HEK293 (cell line): ENCODE measurements around the gene CFAP70.

Experiments
- EGR2 ChIP-seq: fragments of 450-650 bp; formaldehyde crosslinking; IDR thresholded peaks from 2 replicates; pipeline ENCODE4 v1.5.1; 2016; ENCODE audit warnings: low read depth, missing biosample characterization, missing genetic modification characterization
- GLIS2 ChIP-seq: fragments of 450-650 bp; formaldehyde crosslinking; IDR thresholded peaks from 2 replicates; pipeline ENCODE4 v1.5.1; 2016; ENCODE audit warnings: missing biosample characterization, missing genetic modification characterization
- INSM2 ChIP-seq: fragments of 450-650 bp; formaldehyde crosslinking; IDR thresholded peaks from 2 replicates; pipeline ENCODE4 v1.5.1; 2016; ENCODE audit warnings: missing biosample characterization, missing genetic modification characterization
- KLF8 ChIP-seq: fragments of 450-650 bp; formaldehyde crosslinking; IDR thresholded peaks from 2 replicates; pipeline ENCODE4 v1.5.1; 2016; ENCODE audit warnings: missing biosample characterization, missing genetic modification characterization
- KLF9 ChIP-seq: fragments of 450-650 bp; formaldehyde crosslinking; IDR thresholded peaks from 2 replicates; pipeline ENCODE4 v1.5.1; 2016; ENCODE audit warnings: missing biosample characterization, missing genetic modification characterization, low read depth
- PRDM2 ChIP-seq: fragments of 450-650 bp; formaldehyde crosslinking; IDR thresholded peaks from 2 replicates; pipeline ENCODE4 v1.5.1; 2016; ENCODE audit warnings: missing biosample characterization, missing genetic modification characterization, borderline replicate concordance
- SETDB1 ChIP-seq: IDR thresholded peaks from one replicate; pipeline ENCODE4 v1.6.1; 2017; ENCODE audit warnings: mild to moderate bottlenecking, low read length, moderate library complexity, mixed read lengths; ENCODE audit not compliant: insufficient read length
- TCF7L2 ChIP-seq: IDR thresholded peaks from 2 replicates; pipeline ENCODE4 v1.6.1; 2011; ENCODE audit warnings: low read depth, mild to moderate bottlenecking, inconsistent platforms, low read length, moderate library complexity, borderline replicate concordance
- ZBTB11 ChIP-seq: fragments of 450-650 bp; formaldehyde crosslinking; conservative IDR thresholded peaks from 2 replicates; pipeline ENCODE4 v1.5.1; 2016; ENCODE audit warnings: low read depth, missing biosample characterization, missing genetic modification characterization
- ZBTB8A ChIP-seq: fragments of 450-650 bp; formaldehyde crosslinking; IDR thresholded peaks from 2 replicates; pipeline ENCODE4 v1.5.1; 2016; ENCODE audit warnings: missing biosample characterization, missing genetic modification characterization
- ZFP41 ChIP-seq: fragments of 450-650 bp; formaldehyde crosslinking; IDR thresholded peaks from 2 replicates; pipeline ENCODE4 v1.5.1; 2016; ENCODE audit warnings: missing biosample characterization, missing genetic modification characterization, borderline replicate concordance
- ZFP69B ChIP-seq: fragments of 450-650 bp; formaldehyde crosslinking; IDR thresholded peaks from 2 replicates; pipeline ENCODE4 v1.5.1; 2016; ENCODE audit warnings: missing biosample characterization, missing genetic modification characterization
- ZNF140 ChIP-seq: fragments of 450-650 bp; formaldehyde crosslinking; IDR thresholded peaks from 2 replicates; pipeline ENCODE4 v1.5.1; 2016; ENCODE audit warnings: missing biosample characterization, missing genetic modification characterization
- ZNF2 ChIP-seq: fragments of 450-650 bp; formaldehyde crosslinking; IDR thresholded peaks from 2 replicates; pipeline ENCODE4 v1.5.1; 2016; ENCODE audit warnings: missing biosample characterization, missing genetic modification characterization
- ZNF211 ChIP-seq: fragments of 450-650 bp; formaldehyde crosslinking; IDR thresholded peaks from 2 replicates; pipeline ENCODE4 v1.5.1; 2016; ENCODE audit warnings: low read depth, missing biosample characterization, missing genetic modification characterization
- ZNF24 ChIP-seq: fragments of 450-650 bp; formaldehyde crosslinking; IDR thresholded peaks from 2 replicates; pipeline ENCODE4 v1.5.1; 2016; ENCODE audit warnings: missing biosample characterization, missing genetic modification characterization
- ZNF354C ChIP-seq: fragments of 450-650 bp; formaldehyde crosslinking; IDR thresholded peaks from 2 replicates; pipeline ENCODE4 v1.5.1; 2016; ENCODE audit warnings: missing biosample characterization, missing genetic modification characterization, low read depth, borderline replicate concordance
- ZNF433 ChIP-seq: fragments of 450-650 bp; formaldehyde crosslinking; IDR thresholded peaks from 2 replicates; pipeline ENCODE4 v1.5.1; 2016; ENCODE audit warnings: missing biosample characterization, missing genetic modification characterization, low read depth
- ZNF501 ChIP-seq: fragments of 450-650 bp; formaldehyde crosslinking; IDR thresholded peaks from 2 replicates; pipeline ENCODE4 v1.5.1; 2016; ENCODE audit warnings: missing biosample characterization, missing genetic modification characterization
- ZNF544 ChIP-seq: fragments of 450-650 bp; formaldehyde crosslinking; IDR thresholded peaks from 2 replicates; pipeline ENCODE4 v1.5.0; 2017; ENCODE audit warnings: missing biosample characterization, missing genetic modification characterization
- ZNF558 ChIP-seq: fragments of 450-650 bp; formaldehyde crosslinking; IDR thresholded peaks from 2 replicates; pipeline ENCODE4 v1.5.1; 2016; ENCODE audit warnings: missing biosample characterization, missing genetic modification characterization
- ZNF623 ChIP-seq: fragments of 450-650 bp; formaldehyde crosslinking; IDR thresholded peaks from 2 replicates; pipeline ENCODE4 v1.5.1; 2016; ENCODE audit warnings: missing biosample characterization, missing genetic modification characterization
- ZNF645 ChIP-seq: fragments of 450-650 bp; formaldehyde crosslinking; IDR thresholded peaks from 2 replicates; pipeline ENCODE4; 2016; ENCODE audit warnings: missing biosample characterization, missing genetic modification characterization
- ZNF660 ChIP-seq: fragments of 450-650 bp; IDR thresholded peaks from 2 replicates; pipeline ENCODE4 v1.5.1; 2018; ENCODE audit warnings: missing biosample characterization, mild to moderate bottlenecking, missing genetic modification characterization
- ZNF664 ChIP-seq: fragments of 450-650 bp; formaldehyde crosslinking; IDR thresholded peaks from 2 replicates; pipeline ENCODE4 v1.5.1; 2016; ENCODE audit warnings: missing biosample characterization, missing genetic modification characterization
- ZNF747 ChIP-seq: fragments of 450-650 bp; formaldehyde crosslinking; IDR thresholded peaks from 2 replicates; pipeline ENCODE4 v1.5.1; 2016; ENCODE audit warnings: missing biosample characterization, missing genetic modification characterization
- ZNF785 ChIP-seq: fragments of 450-650 bp; formaldehyde crosslinking; IDR thresholded peaks from 2 replicates; pipeline ENCODE4 v1.5.1; 2016; ENCODE audit warnings: missing biosample characterization, missing genetic modification characterization

The CFAP70 gene

GRCh38 chr10:73246646-73247508 is 111.8 kb downstream of the CFAP70 start, which contains the start of gene DNAJC9 (continued):
- peak; percentile 65; the same call in 1 of the 2 replicates for TF ChIP-seq INSM2 (tag by site-specific recombination)
- peak; percentile 95 for TF ChIP-seq GLIS2 (tag by site-specific recombination)
- TF ChIP-seq ZNF24 (tag by site-specific recombination): peak; percentile 75
- TF ChIP-seq PRDM2 (tag by site-specific recombination): no peak
- TF ChIP-seq ZNF623: no peak
- no peak for TF ChIP-seq ZNF558 (tag by site-specific recombination)
- no peak for TF ChIP-seq ZNF354C
- no peak for TF ChIP-seq ZNF544 (tag by site-specific recombination)
- TF ChIP-seq ZNF140 (tag by site-specific recombination): no peak
- no peak for TF ChIP-seq ZNF747 (tag by site-specific recombination)
- TF ChIP-seq EGR2 (tag by site-specific recombination): no peak
- TF ChIP-seq ZBTB8A (tag by site-specific recombination): peak; percentile 93
- TF ChIP-seq ZNF211 (tag by site-specific recombination): no peak
- TF ChIP-seq ZNF2: peak; percentile 98
- TF ChIP-seq ZFP69B (tag by site-specific recombination): peak; percentile 60; the same call in 1 of the 2 replicates
- no peak for TF ChIP-seq ZFP41 (tag by site-specific recombination)
- TF ChIP-seq ZNF664: no peak
- peak; percentile 94 for TF ChIP-seq KLF8
- peak; percentile 77 for TF ChIP-seq ZNF660
- no peak for TF ChIP-seq SETDB1
- TF ChIP-seq ZNF645 (tag by site-specific recombination): no peak
- no peak for TF ChIP-seq ZNF433 (tag by site-specific recombination)
- 0 out of 2 replicates have a peak, but pooled peaks have one; percentile 19 for TF ChIP-seq ZNF785
- TF ChIP-seq KLF9 (tag by site-specific recombination): peak; percentile 96
- TF ChIP-seq TCF7L2: no peak; the same call in 1 of the 2 replicates
- TF ChIP-seq ZBTB11 (tag by site-specific recombination): peak; percentile 33
- peak; percentile 100 for TF ChIP-seq ZNF501 (tag by site-specific recombination)
